HEK293 (cell line): ENCODE measurements around the gene EFEMP2.

ENCODE experiments used
- FEZF1 ChIP-seq: fragments of 450-650 bp; formaldehyde crosslinking; IDR thresholded peaks from 2 replicates; pipeline ENCODE4 v1.5.1; 2016; ENCODE audit warnings: missing biosample characterization, missing genetic modification characterization
- SP2 ChIP-seq: fragments of 450-650 bp; formaldehyde crosslinking; IDR thresholded peaks from 2 replicates; pipeline ENCODE4 v1.5.1; 2016; ENCODE audit warnings: missing biosample characterization, missing genetic modification characterization
- ZNF19 ChIP-seq: fragments of 450-650 bp; formaldehyde crosslinking; IDR thresholded peaks from 2 replicates; pipeline ENCODE4; 2016; ENCODE audit warnings: missing biosample characterization, missing genetic modification characterization, low read depth
- ZNF24 ChIP-seq: fragments of 450-650 bp; formaldehyde crosslinking; IDR thresholded peaks from 2 replicates; pipeline ENCODE4 v1.5.1; 2016; ENCODE audit warnings: missing biosample characterization, missing genetic modification characterization
- ZNF266 ChIP-seq: fragments of 450-650 bp; formaldehyde crosslinking; IDR thresholded peaks from 2 replicates; pipeline ENCODE4 v1.5.1; 2016; ENCODE audit warnings: missing biosample characterization, missing genetic modification characterization, low read depth
- ZNF394 ChIP-seq: fragments of 450-650 bp; formaldehyde crosslinking; IDR thresholded peaks from 2 replicates; pipeline ENCODE4 v1.5.1; 2016; ENCODE audit warnings: missing biosample characterization, missing genetic modification characterization, mild to moderate bottlenecking, moderate library complexity, borderline replicate concordance
- ZNF423 ChIP-seq: fragments of 450-650 bp; formaldehyde crosslinking; IDR thresholded peaks from 2 replicates; pipeline ENCODE4 v1.5.1; 2016; ENCODE audit warnings: missing biosample characterization, missing genetic modification characterization
- ZNF433 ChIP-seq: fragments of 450-650 bp; formaldehyde crosslinking; IDR thresholded peaks from 2 replicates; pipeline ENCODE4 v1.5.1; 2016; ENCODE audit warnings: missing biosample characterization, missing genetic modification characterization, low read depth
- ZNF514 ChIP-seq: fragments of 450-650 bp; formaldehyde crosslinking; IDR thresholded peaks from 2 replicates; pipeline ENCODE4 v1.5.1; 2016; ENCODE audit warnings: missing biosample characterization, missing genetic modification characterization
- ZNF560 ChIP-seq: fragments of 450-650 bp; formaldehyde crosslinking; IDR thresholded peaks from 2 replicates; pipeline ENCODE4 v1.5.1; 2017; ENCODE audit warnings: missing biosample characterization, missing genetic modification characterization, borderline replicate concordance
- ZNF585B ChIP-seq: fragments of 450-650 bp; formaldehyde crosslinking; IDR thresholded peaks from 2 replicates; pipeline ENCODE4 v1.5.1; 2016; ENCODE audit warnings: missing biosample characterization, missing genetic modification characterization
- ZNF600 ChIP-seq: fragments of 450-650 bp; formaldehyde crosslinking; IDR thresholded peaks from 2 replicates; pipeline ENCODE4 v1.5.1; 2016; ENCODE audit warnings: missing biosample characterization, missing genetic modification characterization
- ZNF664 ChIP-seq: fragments of 450-650 bp; formaldehyde crosslinking; IDR thresholded peaks from 2 replicates; pipeline ENCODE4 v1.5.1; 2016; ENCODE audit warnings: missing biosample characterization, missing genetic modification characterization
- ZNF76 ChIP-seq: fragments of 450-650 bp; formaldehyde crosslinking; IDR thresholded peaks from 2 replicates; pipeline ENCODE4; 2016; ENCODE audit warnings: low read depth, missing biosample characterization, missing genetic modification characterization, borderline replicate concordance
- ZSCAN16 ChIP-seq: fragments of 450-650 bp; formaldehyde crosslinking; IDR thresholded peaks from 2 replicates; pipeline ENCODE4 v1.5.1; 2016; ENCODE audit warnings: missing biosample characterization, missing genetic modification characterization
- ZSCAN23 ChIP-seq: fragments of 450-650 bp; formaldehyde crosslinking; IDR thresholded peaks from 2 replicates; pipeline ENCODE4 v1.5.1; 2016; ENCODE audit warnings: missing biosample characterization, missing genetic modification characterization
- ZSCAN30 ChIP-seq: fragments of 450-650 bp; IDR thresholded peaks from 2 replicates; pipeline ENCODE4 v1.5.1; 2018; ENCODE audit warnings: missing biosample characterization, mild to moderate bottlenecking, missing genetic modification characterization, moderate library complexity
- TF ChIP-seq, protein P1 (sequence below): fragments of 450-650 bp; formaldehyde crosslinking; IDR thresholded peaks from 2 replicates; pipeline ENCODE4 v1.5.1; 2016; ENCODE audit warnings: missing biosample characterization, missing genetic modification characterization
- TF ChIP-seq, protein P2 (sequence below): fragments of 450-650 bp; formaldehyde crosslinking; IDR thresholded peaks from 2 replicates; pipeline ENCODE4; 2016; ENCODE audit warnings: missing biosample characterization, missing genetic modification characterization
- TF ChIP-seq, protein P3 (sequence below): fragments of 450-650 bp; formaldehyde crosslinking; conservative IDR thresholded peaks from 2 replicates; pipeline ENCODE4 v1.5.1; 2016; ENCODE audit warnings: low read depth, missing biosample characterization, missing genetic modification characterization
- TF ChIP-seq, protein P4 (sequence below): fragments of 450-650 bp; formaldehyde crosslinking; IDR thresholded peaks from 2 replicates; pipeline ENCODE4 v1.5.1; 2016; ENCODE audit warnings: missing biosample characterization, missing genetic modification characterization
- TF ChIP-seq, protein P5 (sequence below): fragments of 450-650 bp; formaldehyde crosslinking; IDR thresholded peaks from 2 replicates; pipeline ENCODE4 v1.5.1; 2016; ENCODE audit warnings: missing biosample characterization, missing genetic modification characterization
- TF ChIP-seq, protein P6 (sequence below): fragments of 450-650 bp; formaldehyde crosslinking; IDR thresholded peaks from 2 replicates; pipeline ENCODE4 v1.5.1; 2017; ENCODE audit warnings: missing biosample characterization, missing genetic modification characterization
- TF ChIP-seq, protein P7 (sequence below): fragments of 450-650 bp; formaldehyde crosslinking; IDR thresholded peaks from 2 replicates; pipeline ENCODE4 v1.5.1; 2016; ENCODE audit warnings: missing biosample characterization, missing genetic modification characterization
- TF ChIP-seq, protein P8 (sequence below): fragments of 450-650 bp; formaldehyde crosslinking; IDR thresholded peaks from 2 replicates; pipeline ENCODE4 v1.5.1; 2016; ENCODE audit warnings: missing biosample characterization, missing genetic modification characterization

EFEMP2 gene

DNA sequence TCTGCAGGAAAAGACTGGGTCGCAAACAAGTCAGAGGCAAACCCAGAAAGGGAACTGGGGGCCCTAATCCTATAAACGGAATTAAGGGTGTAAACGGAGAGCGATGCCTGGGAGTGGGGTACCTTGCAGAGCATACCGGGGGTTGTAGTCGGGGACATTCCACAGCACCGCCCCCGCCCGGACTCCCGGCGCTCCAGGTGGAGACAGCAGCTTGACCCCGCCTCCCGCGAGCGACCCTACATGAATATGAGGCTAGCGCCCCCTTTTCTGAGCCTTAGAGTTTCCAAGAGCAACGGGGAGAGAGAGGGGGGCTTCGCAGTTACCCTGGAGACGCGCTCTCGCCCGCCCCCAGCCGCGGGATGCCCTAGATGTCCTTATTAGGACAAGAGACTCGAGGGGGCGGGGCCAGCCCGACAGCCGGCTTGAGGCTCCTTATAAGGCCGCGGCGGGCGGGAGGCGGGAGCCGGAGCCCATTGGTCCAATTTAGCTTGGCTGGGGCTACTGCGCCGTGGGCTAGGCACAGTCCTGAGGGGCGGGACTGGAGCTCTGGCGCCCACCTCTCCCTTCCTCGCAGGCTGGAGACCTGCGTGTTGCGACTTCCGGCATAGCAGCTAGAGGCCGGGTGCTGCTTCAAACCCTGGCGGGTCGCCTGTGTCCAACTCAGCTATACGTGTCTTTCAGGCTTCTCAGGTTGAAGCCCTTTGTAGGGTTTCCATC, 13.3 kb downstream of the EFEMP2 start (continued):
- TF ChIP-seq, protein P1, sequence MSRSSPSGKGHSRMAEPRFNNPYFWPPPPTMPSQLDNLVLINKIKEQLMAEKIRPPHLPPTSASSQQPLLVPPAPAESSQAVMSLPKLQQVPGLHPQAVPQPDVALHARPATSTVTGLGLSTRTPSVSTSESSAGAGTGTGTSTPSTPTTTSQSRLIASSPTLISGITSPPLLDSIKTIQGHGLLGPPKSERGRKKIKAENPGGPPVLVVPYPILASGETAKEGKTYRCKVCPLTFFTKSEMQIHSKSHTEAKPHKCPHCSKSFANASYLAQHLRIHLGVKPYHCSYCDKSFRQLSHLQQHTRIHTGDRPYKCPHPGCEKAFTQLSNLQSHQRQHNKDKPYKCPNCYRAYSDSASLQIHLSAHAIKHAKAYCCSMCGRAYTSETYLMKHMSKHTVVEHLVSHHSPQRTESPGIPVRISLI (tag by site-specific recombination): no peak
- TF ChIP-seq, protein P2, sequence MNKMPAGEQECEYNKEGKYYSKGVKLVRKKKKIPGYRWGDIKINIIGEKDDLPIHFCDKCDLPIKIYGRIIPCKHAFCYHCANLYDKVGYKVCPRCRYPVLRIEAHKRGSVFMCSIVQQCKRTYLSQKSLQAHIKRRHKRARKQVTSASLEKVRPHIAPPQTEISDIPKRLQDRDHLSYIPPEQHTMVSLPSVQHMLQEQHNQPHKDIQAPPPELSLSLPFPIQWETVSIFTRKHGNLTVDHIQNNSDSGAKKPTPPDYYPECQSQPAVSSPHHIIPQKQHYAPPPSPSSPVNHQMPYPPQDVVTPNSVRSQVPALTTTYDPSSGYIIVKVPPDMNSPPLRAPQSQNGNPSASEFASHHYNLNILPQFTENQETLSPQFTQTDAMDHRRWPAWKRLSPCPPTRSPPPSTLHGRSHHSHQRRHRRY (tag by site-specific recombination): no peak
- TF ChIP-seq, protein P3, sequence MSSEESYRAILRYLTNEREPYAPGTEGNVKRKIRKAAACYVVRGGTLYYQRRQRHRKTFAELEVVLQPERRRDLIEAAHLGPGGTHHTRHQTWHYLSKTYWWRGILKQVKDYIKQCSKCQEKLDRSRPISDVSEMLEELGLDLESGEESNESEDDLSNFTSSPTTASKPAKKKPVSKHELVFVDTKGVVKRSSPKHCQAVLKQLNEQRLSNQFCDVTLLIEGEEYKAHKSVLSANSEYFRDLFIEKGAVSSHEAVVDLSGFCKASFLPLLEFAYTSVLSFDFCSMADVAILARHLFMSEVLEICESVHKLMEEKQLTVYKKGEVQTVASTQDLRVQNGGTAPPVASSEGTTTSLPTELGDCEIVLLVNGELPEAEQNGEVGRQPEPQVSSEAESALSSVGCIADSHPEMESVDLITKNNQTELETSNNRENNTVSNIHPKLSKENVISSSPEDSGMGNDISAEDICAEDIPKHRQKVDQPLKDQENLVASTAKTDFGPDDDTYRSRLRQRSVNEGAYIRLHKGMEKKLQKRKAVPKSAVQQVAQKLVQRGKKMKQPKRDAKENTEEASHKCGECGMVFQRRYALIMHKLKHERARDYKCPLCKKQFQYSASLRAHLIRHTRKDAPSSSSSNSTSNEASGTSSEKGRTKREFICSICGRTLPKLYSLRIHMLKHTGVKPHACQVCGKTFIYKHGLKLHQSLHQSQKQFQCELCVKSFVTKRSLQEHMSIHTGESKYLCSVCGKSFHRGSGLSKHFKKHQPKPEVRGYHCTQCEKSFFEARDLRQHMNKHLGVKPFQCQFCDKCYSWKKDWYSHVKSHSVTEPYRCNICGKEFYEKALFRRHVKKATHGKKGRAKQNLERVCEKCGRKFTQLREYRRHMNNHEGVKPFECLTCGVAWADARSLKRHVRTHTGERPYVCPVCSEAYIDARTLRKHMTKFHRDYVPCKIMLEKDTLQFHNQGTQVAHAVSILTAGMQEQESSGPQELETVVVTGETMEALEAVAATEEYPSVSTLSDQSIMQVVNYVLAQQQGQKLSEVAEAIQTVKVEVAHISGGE (tag by site-specific recombination): peak; percentile 59
- TF ChIP-seq ZNF394 (tag by site-specific recombination) (no peak), ZNF600 (tag by site-specific recombination) (no peak), ZNF560 (tag by site-specific recombination) (no peak), FEZF1 (no peak), ZNF423 (tag by site-specific recombination) (no peak), ZNF266 (tag by site-specific recombination) (no peak), ZNF433 (tag by site-specific recombination) (no peak), ZNF585B (no peak), SP2 (tag by site-specific recombination) (peak; percentile 94), ZNF76 (tag by site-specific recombination) (peak; percentile 74), ZNF514 (tag by site-specific recombination) (no peak), ZNF19 (tag by site-specific recombination) (no peak), ZSCAN16 (tag by site-specific recombination) (no peak), ZNF664 (tag by site-specific recombination) (no peak), ZSCAN30 (tag by site-specific recombination) (no peak), ZSCAN23 (tag by site-specific recombination) (no peak), ZNF24 (no peak)
- TF ChIP-seq, protein P4, sequence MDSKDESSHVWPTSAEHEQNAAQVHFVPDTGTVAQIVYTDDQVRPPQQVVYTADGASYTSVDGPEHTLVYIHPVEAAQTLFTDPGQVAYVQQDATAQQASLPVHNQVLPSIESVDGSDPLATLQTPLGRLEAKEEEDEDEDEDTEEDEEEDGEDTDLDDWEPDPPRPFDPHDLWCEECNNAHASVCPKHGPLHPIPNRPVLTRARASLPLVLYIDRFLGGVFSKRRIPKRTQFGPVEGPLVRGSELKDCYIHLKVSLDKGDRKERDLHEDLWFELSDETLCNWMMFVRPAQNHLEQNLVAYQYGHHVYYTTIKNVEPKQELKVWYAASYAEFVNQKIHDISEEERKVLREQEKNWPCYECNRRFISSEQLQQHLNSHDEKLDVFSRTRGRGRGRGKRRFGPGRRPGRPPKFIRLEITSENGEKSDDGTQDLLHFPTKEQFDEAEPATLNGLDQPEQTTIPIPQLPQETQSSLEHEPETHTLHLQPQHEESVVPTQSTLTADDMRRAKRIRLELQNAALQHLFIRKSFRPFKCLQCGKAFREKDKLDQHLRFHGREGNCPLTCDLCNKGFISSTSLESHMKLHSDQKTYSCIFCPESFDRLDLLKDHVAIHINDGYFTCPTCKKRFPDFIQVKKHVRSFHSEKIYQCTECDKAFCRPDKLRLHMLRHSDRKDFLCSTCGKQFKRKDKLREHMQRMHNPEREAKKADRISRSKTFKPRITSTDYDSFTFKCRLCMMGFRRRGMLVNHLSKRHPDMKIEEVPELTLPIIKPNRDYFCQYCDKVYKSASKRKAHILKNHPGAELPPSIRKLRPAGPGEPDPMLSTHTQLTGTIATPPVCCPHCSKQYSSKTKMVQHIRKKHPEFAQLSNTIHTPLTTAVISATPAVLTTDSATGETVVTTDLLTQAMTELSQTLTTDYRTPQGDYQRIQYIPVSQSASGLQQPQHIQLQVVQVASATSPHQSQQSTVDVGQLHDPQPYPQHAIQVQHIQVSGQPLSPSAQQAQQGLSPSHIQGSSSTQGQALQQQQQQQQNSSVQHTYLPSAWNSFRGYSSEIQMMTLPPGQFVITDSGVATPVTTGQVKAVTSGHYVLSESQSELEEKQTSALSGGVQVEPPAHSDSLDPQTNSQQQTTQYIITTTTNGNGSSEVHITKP (tag by site-specific recombination): 0 out of 2 replicates have a peak, but pooled peaks have one; percentile 8
- TF ChIP-seq, protein P5, sequence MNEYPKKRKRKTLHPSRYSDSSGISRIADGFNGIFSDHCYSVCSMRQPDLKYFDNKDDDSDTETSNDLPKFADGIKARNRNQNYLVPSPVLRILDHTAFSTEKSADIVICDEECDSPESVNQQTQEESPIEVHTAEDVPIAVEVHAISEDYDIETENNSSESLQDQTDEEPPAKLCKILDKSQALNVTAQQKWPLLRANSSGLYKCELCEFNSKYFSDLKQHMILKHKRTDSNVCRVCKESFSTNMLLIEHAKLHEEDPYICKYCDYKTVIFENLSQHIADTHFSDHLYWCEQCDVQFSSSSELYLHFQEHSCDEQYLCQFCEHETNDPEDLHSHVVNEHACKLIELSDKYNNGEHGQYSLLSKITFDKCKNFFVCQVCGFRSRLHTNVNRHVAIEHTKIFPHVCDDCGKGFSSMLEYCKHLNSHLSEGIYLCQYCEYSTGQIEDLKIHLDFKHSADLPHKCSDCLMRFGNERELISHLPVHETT (tag by site-specific recombination): no peak
- TF ChIP-seq, protein P6, sequence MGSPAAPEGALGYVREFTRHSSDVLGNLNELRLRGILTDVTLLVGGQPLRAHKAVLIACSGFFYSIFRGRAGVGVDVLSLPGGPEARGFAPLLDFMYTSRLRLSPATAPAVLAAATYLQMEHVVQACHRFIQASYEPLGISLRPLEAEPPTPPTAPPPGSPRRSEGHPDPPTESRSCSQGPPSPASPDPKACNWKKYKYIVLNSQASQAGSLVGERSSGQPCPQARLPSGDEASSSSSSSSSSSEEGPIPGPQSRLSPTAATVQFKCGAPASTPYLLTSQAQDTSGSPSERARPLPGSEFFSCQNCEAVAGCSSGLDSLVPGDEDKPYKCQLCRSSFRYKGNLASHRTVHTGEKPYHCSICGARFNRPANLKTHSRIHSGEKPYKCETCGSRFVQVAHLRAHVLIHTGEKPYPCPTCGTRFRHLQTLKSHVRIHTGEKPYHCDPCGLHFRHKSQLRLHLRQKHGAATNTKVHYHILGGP: no peak
- TF ChIP-seq, protein P7, sequence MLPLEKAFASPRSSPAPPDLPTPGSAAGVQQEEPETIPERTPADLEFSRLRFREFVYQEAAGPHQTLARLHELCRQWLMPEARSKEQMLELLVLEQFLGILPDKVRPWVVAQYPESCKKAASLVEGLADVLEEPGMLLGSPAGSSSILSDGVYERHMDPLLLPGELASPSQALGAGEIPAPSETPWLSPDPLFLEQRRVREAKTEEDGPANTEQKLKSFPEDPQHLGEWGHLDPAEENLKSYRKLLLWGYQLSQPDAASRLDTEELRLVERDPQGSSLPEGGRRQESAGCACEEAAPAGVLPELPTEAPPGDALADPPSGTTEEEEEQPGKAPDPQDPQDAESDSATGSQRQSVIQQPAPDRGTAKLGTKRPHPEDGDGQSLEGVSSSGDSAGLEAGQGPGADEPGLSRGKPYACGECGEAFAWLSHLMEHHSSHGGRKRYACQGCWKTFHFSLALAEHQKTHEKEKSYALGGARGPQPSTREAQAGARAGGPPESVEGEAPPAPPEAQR (tag by site-specific recombination): no peak
- TF ChIP-seq, protein P8, sequence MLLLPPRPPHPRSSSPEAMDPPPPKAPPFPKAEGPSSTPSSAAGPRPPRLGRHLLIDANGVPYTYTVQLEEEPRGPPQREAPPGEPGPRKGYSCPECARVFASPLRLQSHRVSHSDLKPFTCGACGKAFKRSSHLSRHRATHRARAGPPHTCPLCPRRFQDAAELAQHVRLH (tag by site-specific recombination): no peak
